Measurements from ENCODE around the gene FAM78A.

The FAM78A gene

GRCh38 chr9:131308906-131309529 is 32.7 kb upstream of the FAM78A start:
- ChIA-PET CTCF (interaction anchor here (1.6 kb wide), 1 partner anchor 27 kb away, joined by 6 read pairs; no protein-coding TSS in a partner anchor), POLR2A (no interaction called here)
- no peak for TF ChIP-seq CTCF (IDR thresholded peaks at IDR 0.05; ENCODE audit: insufficient read depth, low read length, missing control alignments)
- no peak overlapping the region for H3K4me3 ChIP-seq (ENCODE audit: low read depth, low read length)
- no peak for DNase-seq (ENCODE audit: low read depth, low spot score)

- TF ChIP-seq CTCF (IDR thresholded peaks at IDR 0.05; ENCODE audit: insufficient read depth, low read length, missing control alignments): no peak
- no peak for DNase-seq (ENCODE audit: low read depth, low spot score)
- POLR2A ChIA-PET: no interaction called here
- H3K4me3 ChIP-seq (ENCODE audit: low read depth, low read length): no peak overlapping the region
- CTCF ChIA-PET: interaction anchor here (1.6 kb wide), 1 partner anchor 28 kb away, joined by 6 read pairs; no protein-coding TSS in a partner anchor
Measured at GRCh38 chr9:131308452-131308851, 32.1 kb upstream of the FAM78A start.

- no peak for DNase-seq (ENCODE audit: low read depth, low spot score)
- no peak for TF ChIP-seq CTCF (IDR thresholded peaks at IDR 0.05; ENCODE audit: insufficient read depth, low read length, missing control alignments)
- no peak overlapping the region for H3K4me3 ChIP-seq (ENCODE audit: low read depth, low read length)
- ChIA-PET POLR2A (no interaction called here), CTCF (no interaction called here)
Measured at GRCh38 chr9:131307974-131308373, 31.7 kb upstream of the FAM78A start.

- no peak overlapping the region for H3K4me3 ChIP-seq (ENCODE audit: low read depth, low read length)
- POLR2A ChIA-PET: no interaction called here
- TF ChIP-seq CTCF (IDR thresholded peaks at IDR 0.05; ENCODE audit: insufficient read depth, low read length, missing control alignments): no peak
- DNase-seq (ENCODE audit: low read depth, low spot score): no peak
- CTCF ChIA-PET: no interaction called here
Measured at GRCh38 chr9:131306397-131307004, 30.2 kb upstream of the FAM78A start.

GRCh38 chr9:131304676-131305355 is 28.5 kb upstream of the FAM78A start:
- POLR2A ChIA-PET: interaction anchor here (0.6 kb wide), 1 partner anchor 207 kb away, joined by 3 read pairs; no protein-coding TSS in a partner anchor
- H3K4me3 ChIP-seq (ENCODE audit: low read depth, low read length): no peak overlapping the region
- DNase-seq (ENCODE audit: low read depth, low spot score): no peak
- TF ChIP-seq CTCF (IDR thresholded peaks at IDR 0.05; ENCODE audit: insufficient read depth, low read length, missing control alignments): no peak
- CTCF ChIA-PET: interaction anchor here (2.3 kb wide), 1 partner anchor 32 kb away, joined by 9 read pairs; no protein-coding TSS in a partner anchor

Measured in AG04449 (cell line).